SK-N-MC (cell line): Measurements from ENCODE around the gene ABRAXAS1.
A peak's percentile ranks its signal among the peaks of the same experiment; 100 is the strongest.
"Not testable (repeated sequence)": the region's sequence is repeated elsewhere in the genome, so short reads cannot be mapped to it uniquely, and the experiment has no call there.

ENCODE experiments used
- DNase-seq: peaks from one replicate; pipeline ENCODE4 v3.0.0-alpha.2; 2011; ENCODE audit warnings: low read depth, low spot score
- H3K27ac ChIP-seq: fragments of 200-600 bp; sonication (generic); 2 replicates; pipeline ENCODE4 v1.5.1; 2016; ENCODE audit warnings: mixed run types
- H3K36me3 ChIP-seq: fragments of 200-600 bp; sonication (generic); 2 replicates; pipeline ENCODE4 v1.6.1; 2017; ENCODE audit warnings: antibody characterized with exemption, low read length, mixed read lengths; ENCODE audit not compliant: insufficient read depth
- H3K4me3 ChIP-seq: fragments of 200-600 bp; sonication (generic); 2 replicates; pipeline ENCODE4 v1.5.1; 2016
- H3K9ac ChIP-seq: fragments of 200-600 bp; sonication (generic); 2 replicates; pipeline ENCODE4 v1.8.0; 2017; ENCODE audit warnings: mixed run types, mixed read lengths; ENCODE audit not compliant: insufficient read length
- H3K9me3 ChIP-seq: fragments of 200-600 bp; sonication (generic); 2 replicates; pipeline ENCODE4 v1.6.1; 2017; ENCODE audit warnings: low read depth, mild to moderate bottlenecking, antibody characterized with exemption, low read length, moderate library complexity, mixed read lengths
- EZH2 ChIP-seq: fragments of 200-600 bp; sonication (generic); IDR thresholded peaks from one replicate; pipeline ENCODE4 v1.6.1; 2017; ENCODE audit warnings: antibody characterized with exemption
- FOXP2 ChIP-seq: optimal IDR thresholded peaks from 2 replicates; pipeline ENCODE3; 2011; ENCODE audit warnings: mild to moderate bottlenecking, moderate library complexity; ENCODE audit not compliant: insufficient read depth; ENCODE audit errors: extremely low read length, control extremely low read depth
- POLR2AphosphoS5 ChIP-seq: IDR thresholded peaks from 2 replicates; pipeline ENCODE4 v1.6.1; 2012; ENCODE audit warnings: mild to moderate bottlenecking, low read depth, low read length, borderline replicate concordance

The ABRAXAS1 gene

DNA sequence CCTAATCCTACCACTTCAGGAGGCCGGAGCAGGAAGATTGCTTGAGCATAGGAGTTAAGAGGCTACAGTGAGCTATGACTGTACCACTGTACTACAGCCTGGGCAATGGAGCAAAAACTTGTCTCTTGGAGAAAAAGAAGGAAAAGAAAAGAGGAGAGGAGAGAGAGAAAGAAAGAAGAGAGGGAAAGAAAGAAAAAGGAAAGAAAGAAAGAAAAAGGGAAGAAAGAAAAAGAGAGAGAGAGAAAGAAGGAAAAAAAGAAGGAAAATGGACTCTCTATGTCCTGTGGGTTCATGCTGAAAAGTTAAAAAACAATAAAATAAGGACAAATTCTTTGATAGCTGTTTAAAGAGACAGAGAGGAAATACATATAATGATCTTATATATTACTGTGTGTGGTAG lies 13.3 kb upstream of the ABRAXAS1 start:
- TF ChIP-seq EZH2 (no peak), FOXP2 (no peak), POLR2AphosphoS5 (no peak)
- DNase-seq: no peak
- H3K36me3 ChIP-seq: no peaks in the 10 kb centered on the region
- no peak overlapping the region for H3K27ac ChIP-seq
- no peaks in the 10 kb centered on the region for H3K9me3 ChIP-seq
- H3K4me3 ChIP-seq: no peak overlapping the region
- H3K9ac ChIP-seq: no peak overlapping the region

DNA sequence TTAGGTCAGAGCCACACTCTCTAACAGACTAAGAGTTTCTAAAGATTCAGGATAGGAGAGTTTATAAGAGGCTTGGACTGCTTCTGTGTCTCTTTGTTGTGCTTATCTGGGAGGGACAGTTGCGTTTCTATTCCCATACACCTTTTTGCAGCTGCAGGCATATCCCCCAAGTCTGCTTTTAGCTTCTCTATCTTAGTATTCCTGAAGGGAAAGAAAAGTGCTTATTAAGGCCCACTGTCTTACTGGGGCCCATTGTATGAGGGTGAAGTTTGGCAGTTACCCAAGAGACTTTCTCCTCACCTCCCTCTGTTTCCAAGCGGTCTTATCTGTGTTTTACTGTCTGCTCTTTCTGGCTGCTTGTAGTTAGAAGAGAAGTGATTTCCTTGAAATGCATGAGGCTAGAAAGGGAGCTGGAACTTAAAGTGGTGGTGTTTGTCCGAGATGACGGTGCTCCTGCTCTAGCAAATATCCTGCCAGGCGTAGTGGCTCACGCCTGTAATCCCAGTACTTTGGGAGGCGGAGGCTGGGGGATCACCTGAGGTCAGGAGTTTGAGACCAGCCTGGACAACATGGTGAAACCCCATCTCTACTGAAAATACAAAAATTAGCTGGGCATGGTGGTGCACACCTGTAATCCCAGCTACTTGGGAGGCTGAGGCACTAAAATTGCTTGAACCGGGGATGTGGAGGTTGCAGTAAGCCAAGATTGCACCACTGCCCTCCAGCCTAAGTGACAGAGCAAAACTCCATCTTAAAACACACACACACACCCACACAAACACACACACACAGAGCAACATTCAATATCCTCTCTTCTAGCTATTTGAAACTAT lies 11.4 kb upstream of the ABRAXAS1 start:
- DNase-seq, H3K9ac ChIP-seq, H3K9me3 ChIP-seq, H3K36me3 ChIP-seq, H3K4me3 ChIP-seq: not testable (repeated sequence)
- H3K27ac ChIP-seq: peak overlapping the region; percentile 63; the same call in 1 of the 2 replicates

DNA sequence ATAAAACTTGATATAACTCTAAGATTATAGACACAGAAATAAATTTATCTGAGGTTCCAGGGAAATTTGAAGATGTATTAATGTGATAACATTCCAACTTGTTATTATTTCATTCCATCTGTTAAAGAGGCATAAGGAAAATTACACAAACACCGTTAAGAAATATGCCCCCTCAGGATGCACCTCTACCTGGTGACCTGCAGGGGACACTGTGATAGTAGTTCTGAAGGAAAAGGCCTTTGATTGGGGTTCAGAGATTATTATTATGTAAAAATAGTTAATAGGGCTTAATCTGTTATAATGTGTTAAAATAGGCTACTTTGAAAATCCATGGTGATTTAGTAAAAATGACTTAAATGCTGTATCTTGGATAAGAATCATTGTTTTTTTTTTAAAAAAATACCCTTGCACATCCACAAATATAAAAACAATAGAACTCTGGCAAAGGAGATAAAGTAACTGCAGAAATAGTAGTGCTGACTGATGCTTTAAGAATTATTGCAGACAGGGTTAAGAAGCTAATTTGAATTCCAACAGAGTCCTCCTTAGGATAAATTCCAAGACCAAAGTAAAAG lies 6.1 kb upstream of the ABRAXAS1 start:
- TF ChIP-seq FOXP2: no peak
- TF ChIP-seq EZH2: no peak
- no peak for TF ChIP-seq POLR2AphosphoS5
- no peak for DNase-seq
- no peaks in the 10 kb centered on the region for H3K36me3 ChIP-seq
- H3K9me3 ChIP-seq: no peaks in the 10 kb centered on the region
- H3K27ac ChIP-seq: peak overlapping the region; percentile 40; the same call in 1 of the 2 replicates
- H3K9ac ChIP-seq: peak overlapping the region; percentile 26
- no peak overlapping the region for H3K4me3 ChIP-seq

DNA sequence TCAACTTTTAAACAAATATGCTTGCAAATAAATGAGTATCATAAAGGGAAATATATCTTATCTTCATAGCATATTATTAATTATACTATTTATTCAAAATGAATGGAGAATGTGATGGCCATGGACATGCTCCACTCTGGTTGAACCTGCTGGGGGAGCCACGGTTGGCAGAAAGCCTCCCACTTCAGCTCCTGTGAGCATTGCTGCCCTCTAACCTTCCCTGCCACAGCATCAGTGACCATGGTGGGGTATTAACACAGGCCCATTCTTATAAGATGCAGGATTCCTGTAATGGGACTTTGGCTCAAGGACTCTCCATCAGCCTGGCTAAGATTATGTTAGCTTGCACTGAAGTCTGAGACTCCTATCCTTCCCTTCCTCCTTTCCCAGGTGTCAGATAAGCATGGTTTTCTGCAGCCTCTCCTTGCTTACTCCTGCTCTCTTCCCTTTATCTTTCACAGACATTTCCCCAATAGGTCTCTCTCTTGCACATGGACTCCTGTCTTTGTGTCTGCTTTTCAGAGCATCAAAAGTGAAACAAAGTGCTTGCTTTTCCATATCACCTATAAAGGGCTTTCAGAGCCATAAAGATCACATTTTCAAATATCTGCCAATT lies 4.9 kb upstream of the ABRAXAS1 start:
- Histone ChIP-seq H3K36me3 (no peaks in the 10 kb centered on the region), H3K9ac (no peak overlapping the region), H3K27ac (no peak overlapping the region), H3K4me3 (no peak overlapping the region), H3K9me3 (no peaks in the 10 kb centered on the region)
- no peak for TF ChIP-seq POLR2AphosphoS5
- no peak for TF ChIP-seq EZH2
- TF ChIP-seq FOXP2: no peak
- no peak for DNase-seq

DNA sequence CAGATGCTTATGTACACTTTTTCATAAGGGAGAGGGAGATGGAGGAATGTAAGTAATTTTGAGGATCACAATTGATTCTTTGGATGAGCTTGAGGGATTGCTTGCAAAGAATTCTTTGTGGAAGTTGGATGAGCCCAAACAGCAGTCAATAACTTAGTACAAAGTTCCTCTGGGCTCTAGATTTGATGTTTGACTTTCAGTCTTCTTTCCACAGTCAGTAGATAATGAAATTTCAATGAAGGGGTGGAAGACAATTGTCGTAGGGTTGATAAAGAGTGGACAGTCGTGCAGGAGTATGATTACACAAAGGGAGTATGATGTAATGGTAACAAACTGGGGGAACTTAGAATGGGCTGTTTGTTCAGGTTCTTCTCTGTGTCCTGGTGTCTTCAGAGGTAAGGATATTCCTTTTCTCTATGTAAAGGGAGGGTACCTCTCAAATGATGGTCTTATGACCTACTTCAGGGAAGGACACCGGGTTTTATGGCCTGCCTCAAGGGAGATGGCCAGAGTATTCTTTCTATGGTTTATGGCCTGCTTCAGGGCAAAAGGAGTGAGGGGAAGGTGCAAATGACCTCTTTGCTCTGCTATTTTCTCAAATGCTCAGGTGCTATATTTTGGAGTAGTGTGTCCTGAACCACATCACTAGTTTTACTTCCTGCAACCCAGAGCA lies 1.7 kb upstream of the ABRAXAS1 start:
- H3K36me3 ChIP-seq: peaks cover 6% of the 10 kb centered on the region; the same call in 1 of the 2 replicates
- no peak overlapping the region for H3K4me3 ChIP-seq
- no peak overlapping the region for H3K9ac ChIP-seq
- no peak overlapping the region for H3K27ac ChIP-seq
- TF ChIP-seq FOXP2 (no peak), POLR2AphosphoS5 (no peak), EZH2 (no peak)
- H3K9me3 ChIP-seq: no peaks in the 10 kb centered on the region
- DNase-seq: no peak

DNA sequence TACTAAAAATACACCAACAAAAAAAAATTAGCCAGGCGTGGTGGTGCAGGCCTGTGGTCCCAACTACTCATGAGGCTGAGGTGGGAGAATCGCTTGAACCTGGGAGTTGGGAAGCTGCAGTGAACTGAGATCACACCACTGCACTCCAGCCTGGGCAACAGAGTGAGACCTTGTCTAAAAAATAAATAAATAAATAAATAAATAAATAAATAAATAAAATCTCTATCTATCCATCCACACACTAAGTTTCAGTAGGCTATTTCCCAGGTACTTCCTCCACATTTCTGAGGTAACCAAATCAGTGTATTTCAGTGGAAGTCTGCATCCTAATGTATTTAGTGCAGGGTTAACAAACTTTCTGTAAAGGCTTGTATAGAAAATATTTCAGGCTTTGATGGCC lies 10.9 kb downstream of the ABRAXAS1 start:
- no peak for TF ChIP-seq POLR2AphosphoS5
- TF ChIP-seq EZH2: no peak
- no peak for TF ChIP-seq FOXP2
- H3K4me3 ChIP-seq: no peak overlapping the region
- H3K9me3 ChIP-seq: no peaks in the 10 kb centered on the region
- no peak overlapping the region for H3K9ac ChIP-seq
- peaks cover 25% of the 10 kb centered on the region for H3K36me3 ChIP-seq
- no peak overlapping the region for H3K27ac ChIP-seq
- DNase-seq: no peak

DNA sequence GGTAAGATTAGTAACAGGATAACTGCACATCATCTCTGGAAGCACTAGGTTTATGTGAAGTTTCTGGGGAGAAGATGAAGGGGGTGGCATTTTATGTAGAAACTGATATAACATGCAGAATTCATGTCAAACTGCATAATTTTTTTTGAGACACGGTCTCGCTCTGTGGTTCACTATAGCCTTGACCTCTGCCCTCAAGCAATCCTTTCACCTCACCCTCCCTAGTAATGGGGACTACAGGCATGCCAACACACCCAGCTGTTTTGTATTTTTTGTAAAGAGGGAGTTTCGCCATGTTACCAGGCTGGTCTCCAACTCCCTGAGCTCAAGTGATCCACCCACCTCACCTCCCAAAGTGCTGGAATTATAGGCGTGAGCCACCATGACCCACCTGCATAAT lies 11.5 kb downstream of the ABRAXAS1 start:
- no peak overlapping the region for H3K9ac ChIP-seq
- H3K36me3 ChIP-seq: peaks cover 27% of the 10 kb centered on the region
- TF ChIP-seq EZH2 (no peak), FOXP2 (no peak), POLR2AphosphoS5 (no peak)
- H3K4me3 ChIP-seq: no peak overlapping the region
- DNase-seq: no peak
- no peaks in the 10 kb centered on the region for H3K9me3 ChIP-seq
- H3K27ac ChIP-seq: no peak overlapping the region

DNA sequence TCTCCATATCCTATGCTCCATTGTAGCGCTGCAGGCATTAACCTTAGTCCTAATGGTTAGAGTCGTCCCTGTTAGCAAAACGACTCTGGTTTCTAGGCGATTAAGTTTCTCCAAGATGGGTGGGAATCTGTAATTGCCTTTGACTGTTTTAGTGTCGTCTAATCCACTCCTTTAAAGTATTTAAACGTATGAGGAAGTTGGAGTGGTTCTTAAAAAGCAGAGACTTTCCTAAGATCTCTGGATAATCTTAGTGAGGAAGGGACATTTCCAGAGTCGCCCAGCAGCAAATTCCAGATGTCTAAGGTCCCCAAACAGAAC lies 28.8 kb downstream of the ABRAXAS1 start:
- TF ChIP-seq EZH2 (no peak), FOXP2 (no peak), POLR2AphosphoS5 (no peak)
- Histone ChIP-seq H3K36me3 (peaks cover 54% of the 10 kb centered on the region), H3K9me3 (no peaks in the 10 kb centered on the region), H3K27ac (peak overlapping the region; percentile 77), H3K4me3 (peak overlapping the region; percentile 100), H3K9ac (peak overlapping the region; percentile 98)
- no peak for DNase-seq
